ENCODE measurements around the gene IKZF3. TPM values are rescaled to one million over a fixed set of nuclear protein-coding genes. Genes with fewer than 3 reads are reported as not detected.
A peak's percentile ranks its signal among the peaks of the same experiment; 100 is the strongest.

Gene IKZF3
- total RNA-seq, 2 donors from 2014 or later: 0.11 to 0.18 TPM

- Mint-ChIP-seq H3K27ac (no peak overlapping the region), H3K4me3 (no peak overlapping the region), H3K27me3 (ENCODE audit: insufficient read depth) (no peaks in the 10 kb centered on the region), H3K9me3 (no peaks in the 10 kb centered on the region), H3K36me3 (ENCODE audit: low read depth) (peaks cover 3% of the 10 kb centered on the region), H3K4me1 (peaks cover 16% of the 10 kb centered on the region)
- H3K4me1 ChIP-seq (ENCODE audit: control insufficient read depth, insufficient read depth, low read length): no peaks in the 10 kb centered on the region
- no peak for DNase-seq
- no peak overlapping the region for H3K4me3 ChIP-seq (ENCODE audit: low read length)
- H3K36me3 ChIP-seq (ENCODE audit: control insufficient read depth, insufficient read depth, low read length): no peaks in the 10 kb centered on the region
- 99 to 100% methylated on average over 2 to 3 of the region's 3 CpGs for WGBS, 2 experiments (ENCODE audit: insufficient coverage in 1 of 2, insufficient read length in 1 of 2)
- no peaks in the 10 kb centered on the region for H3K27me3 ChIP-seq (ENCODE audit: control insufficient read depth, insufficient read depth, low read length, poor library complexity, severe bottlenecking)
- no peaks in the 10 kb centered on the region for H3K9me3 ChIP-seq (ENCODE audit: control insufficient read depth, low read length)
- H3K27ac ChIP-seq (ENCODE audit: low read depth, low read length): no peak overlapping the region
- TF ChIP-seq, protein P1, sequence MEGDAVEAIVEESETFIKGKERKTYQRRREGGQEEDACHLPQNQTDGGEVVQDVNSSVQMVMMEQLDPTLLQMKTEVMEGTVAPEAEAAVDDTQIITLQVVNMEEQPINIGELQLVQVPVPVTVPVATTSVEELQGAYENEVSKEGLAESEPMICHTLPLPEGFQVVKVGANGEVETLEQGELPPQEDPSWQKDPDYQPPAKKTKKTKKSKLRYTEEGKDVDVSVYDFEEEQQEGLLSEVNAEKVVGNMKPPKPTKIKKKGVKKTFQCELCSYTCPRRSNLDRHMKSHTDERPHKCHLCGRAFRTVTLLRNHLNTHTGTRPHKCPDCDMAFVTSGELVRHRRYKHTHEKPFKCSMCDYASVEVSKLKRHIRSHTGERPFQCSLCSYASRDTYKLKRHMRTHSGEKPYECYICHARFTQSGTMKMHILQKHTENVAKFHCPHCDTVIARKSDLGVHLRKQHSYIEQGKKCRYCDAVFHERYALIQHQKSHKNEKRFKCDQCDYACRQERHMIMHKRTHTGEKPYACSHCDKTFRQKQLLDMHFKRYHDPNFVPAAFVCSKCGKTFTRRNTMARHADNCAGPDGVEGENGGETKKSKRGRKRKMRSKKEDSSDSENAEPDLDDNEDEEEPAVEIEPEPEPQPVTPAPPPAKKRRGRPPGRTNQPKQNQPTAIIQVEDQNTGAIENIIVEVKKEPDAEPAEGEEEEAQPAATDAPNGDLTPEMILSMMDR (conservative IDR thresholded peaks at IDR 0.05): no peak
- no peak overlapping the region for H3K9ac ChIP-seq (ENCODE audit: extremely low read depth, low read length, poor library complexity, severe bottlenecking)
Measured at GRCh38 chr17:39732586-39732985, 131.5 kb downstream of the IKZF3 start.

DNA sequence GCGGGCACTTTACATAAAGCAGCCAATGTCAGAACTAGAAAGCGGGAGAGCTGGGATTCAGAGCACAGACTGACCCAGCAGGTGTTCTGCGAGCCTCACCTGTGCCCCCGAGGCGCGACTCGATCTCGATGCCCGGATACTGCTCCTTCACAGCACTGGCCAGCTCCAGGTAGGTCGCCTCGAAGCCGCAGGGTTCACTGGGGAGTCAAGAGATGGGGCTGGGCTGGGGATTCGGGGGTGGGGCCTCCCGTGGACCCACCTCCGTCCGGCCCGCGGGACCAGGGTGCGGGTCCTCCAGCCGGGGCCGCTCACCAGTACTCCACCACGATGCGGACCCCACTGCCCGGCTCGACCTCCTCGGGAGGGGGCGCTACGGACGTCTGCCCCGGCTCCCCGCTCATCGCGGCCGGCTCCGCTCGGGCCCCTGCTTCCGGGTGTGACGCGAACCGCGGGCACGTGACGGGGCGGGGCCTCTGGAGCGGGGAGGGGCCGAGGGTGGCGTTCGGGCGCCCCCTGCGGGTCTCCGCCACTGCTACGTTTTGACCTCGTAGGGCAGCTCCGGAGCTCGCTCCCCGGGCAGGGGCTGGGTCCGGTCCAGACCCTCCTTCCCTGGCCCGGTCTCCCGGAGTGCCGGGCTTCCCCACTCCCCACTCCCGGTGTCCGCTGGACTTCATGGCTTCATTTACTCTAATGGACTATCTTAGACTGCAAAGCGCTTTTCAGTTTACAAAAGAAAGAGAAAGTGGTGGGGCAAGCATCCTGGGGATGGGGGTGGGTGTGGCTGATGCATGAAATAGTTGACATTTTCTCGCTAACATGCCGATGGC is 133.8 kb downstream of the IKZF3 start, which contains the start of gene MIEN1:
MIEN1 (minus strand) TSS at position 438 of the 827 bp plus-strand sequence; CDS start at position 401, 37 bp downstream.
- WGBS, 2 experiments (ENCODE audit: insufficient coverage in 1 of 2, insufficient read length in 1 of 2): 4 to 11% methylated on average over 18 to 65 of the region's 65 CpGs
- H3K4me3 Mint-ChIP-seq: peak within 1 kb of the TSS; percentile 74
- H3K4me3 ChIP-seq (ENCODE audit: low read length): peak within 1 kb of the TSS; percentile 83
- peak within 1 kb of the TSS; percentile 74 for H3K9ac ChIP-seq (ENCODE audit: extremely low read depth, low read length, poor library complexity, severe bottlenecking)
- no peaks in the 10 kb centered on the region for H3K4me1 ChIP-seq (ENCODE audit: control insufficient read depth, insufficient read depth, low read length)
- no peaks in the 10 kb centered on the region for H3K9me3 Mint-ChIP-seq
- peaks cover 11% of the 10 kb centered on the region for H3K36me3 ChIP-seq (ENCODE audit: control insufficient read depth, insufficient read depth, low read length)
- H3K27me3 ChIP-seq (ENCODE audit: control insufficient read depth, insufficient read depth, low read length, poor library complexity, severe bottlenecking): no peaks in the 10 kb centered on the region
- no peak within 1 kb of the TSS for H3K27ac ChIP-seq (ENCODE audit: low read depth, low read length)
- peaks cover 7% of the 10 kb centered on the region for H3K4me1 Mint-ChIP-seq
- peak within 1 kb of the TSS; percentile 88 for H3K27ac Mint-ChIP-seq
- H3K27me3 Mint-ChIP-seq (ENCODE audit: insufficient read depth): no peaks in the 10 kb centered on the region
- TF ChIP-seq, protein P1 (conservative IDR thresholded peaks at IDR 0.05): peak; percentile 92
- H3K36me3 Mint-ChIP-seq (ENCODE audit: low read depth): peaks cover 23% of the 10 kb centered on the region
- no peaks in the 10 kb centered on the region for H3K9me3 ChIP-seq (ENCODE audit: control insufficient read depth, low read length)
- peak; percentile 100 for DNase-seq

- Histone ChIP-seq H3K4me1 (ENCODE audit: control insufficient read depth, insufficient read depth, low read length) (no peaks in the 10 kb centered on the region), H3K36me3 (ENCODE audit: control insufficient read depth, insufficient read depth, low read length) (peaks cover 20% of the 10 kb centered on the region), H3K4me3 (ENCODE audit: low read length) (peak overlapping the region; percentile 83), H3K9ac (ENCODE audit: extremely low read depth, low read length, poor library complexity, severe bottlenecking) (peak overlapping the region; percentile 74), H3K27me3 (ENCODE audit: control insufficient read depth, insufficient read depth, low read length, poor library complexity, severe bottlenecking) (no peaks in the 10 kb centered on the region), H3K9me3 (ENCODE audit: control insufficient read depth, low read length) (no peaks in the 10 kb centered on the region), H3K27ac (ENCODE audit: low read depth, low read length) (no peak overlapping the region)
- H3K27ac Mint-ChIP-seq: peak overlapping the region; percentile 88
- H3K27me3 Mint-ChIP-seq (ENCODE audit: insufficient read depth): no peaks in the 10 kb centered on the region
- peaks cover 7% of the 10 kb centered on the region for H3K4me1 Mint-ChIP-seq
- H3K4me3 Mint-ChIP-seq: peak overlapping the region; percentile 74
- no peak for DNase-seq
- peaks cover 32% of the 10 kb centered on the region for H3K36me3 Mint-ChIP-seq (ENCODE audit: low read depth)
- H3K9me3 Mint-ChIP-seq: no peaks in the 10 kb centered on the region
- TF ChIP-seq, protein P1 (conservative IDR thresholded peaks at IDR 0.05): no peak
- WGBS, 2 experiments (ENCODE audit: insufficient coverage in 1 of 2, insufficient read length in 1 of 2): 83 to 92% methylated on average over 2 to 6 of the region's 6 CpGs
Measured at GRCh38 chr17:39729280-39729851, 134.7 kb downstream of the IKZF3 start.

Data from endodermal cell (in vitro differentiated cells).